ENCODE data around the gene IPCEF1. TPM values are rescaled to one million over a fixed set of nuclear protein-coding genes. Genes with fewer than 3 reads are reported as not detected.
A peak's percentile ranks its signal among the peaks of the same experiment; 100 is the strongest.

Gene IPCEF1
- total RNA-seq, 1 experiment from 2014 or later, result 0.11 TPM

DNA sequence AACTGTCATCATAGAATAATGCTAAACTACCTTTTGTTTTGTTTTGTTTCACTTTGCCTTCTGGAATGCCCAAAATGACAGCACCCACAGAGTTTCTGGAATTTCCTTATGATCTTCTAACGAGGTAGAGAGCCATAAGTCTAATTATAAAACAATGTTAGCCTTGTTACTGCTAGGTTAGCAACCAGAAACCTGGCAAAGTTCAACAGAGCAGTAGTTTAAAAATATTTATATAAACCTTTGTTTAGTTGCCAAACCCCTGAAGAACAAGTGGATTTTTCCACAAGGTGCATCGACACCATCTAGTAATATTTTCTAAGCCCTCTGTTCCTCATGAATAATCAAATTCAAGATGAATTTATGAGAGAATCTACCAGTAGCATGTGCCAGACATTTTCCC lies 27.6 kb upstream of the IPCEF1 start:
- Histone ChIP-seq H3K4me1 (replicated peaks) (peaks cover 19% of the 10 kb centered on the region), H3K36me3 (no peaks in the 10 kb centered on the region), H3K4me3 (no peak overlapping the region), H3K27me3 (replicated peaks) (no peaks in the 10 kb centered on the region), H3K27ac (no peak overlapping the region), H3K9me3 (replicated peaks) (peaks cover 3% of the 10 kb centered on the region)
- DNase-seq (ENCODE audit: low read depth in 1 of 2, low spot score in 2 of 2), result no peak

DNA sequence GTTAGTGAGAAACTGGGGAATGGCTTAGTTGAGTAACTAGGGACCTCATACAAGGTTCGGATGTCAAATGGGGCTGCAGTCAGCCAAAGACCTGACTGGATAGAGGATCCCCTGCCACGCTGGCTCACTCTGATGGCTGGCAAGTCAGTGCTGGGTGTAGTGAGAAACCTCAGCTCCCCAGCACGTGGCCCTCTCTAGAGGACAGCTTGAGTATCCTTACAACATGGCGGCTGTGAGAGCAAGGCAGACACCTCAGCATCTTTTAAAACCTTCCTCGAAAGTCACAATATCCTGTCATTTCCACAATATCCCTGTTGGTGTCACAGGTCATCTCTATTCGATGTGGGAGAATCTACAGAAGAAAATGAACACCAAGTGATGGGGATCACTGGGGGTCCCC lies 26.7 kb upstream of the IPCEF1 start:
- H3K36me3 ChIP-seq, result no peaks in the 10 kb centered on the region
- no peaks in the 10 kb centered on the region for H3K9me3 ChIP-seq (replicated peaks)
- H3K4me3 ChIP-seq, result no peak overlapping the region
- no peak for DNase-seq (ENCODE audit: low read depth in 1 of 2, low spot score in 2 of 2)
- no peaks in the 10 kb centered on the region for H3K27me3 ChIP-seq (replicated peaks)
- no peak overlapping the region for H3K27ac ChIP-seq
- H3K4me1 ChIP-seq (replicated peaks), result peaks cover 19% of the 10 kb centered on the region

DNA sequence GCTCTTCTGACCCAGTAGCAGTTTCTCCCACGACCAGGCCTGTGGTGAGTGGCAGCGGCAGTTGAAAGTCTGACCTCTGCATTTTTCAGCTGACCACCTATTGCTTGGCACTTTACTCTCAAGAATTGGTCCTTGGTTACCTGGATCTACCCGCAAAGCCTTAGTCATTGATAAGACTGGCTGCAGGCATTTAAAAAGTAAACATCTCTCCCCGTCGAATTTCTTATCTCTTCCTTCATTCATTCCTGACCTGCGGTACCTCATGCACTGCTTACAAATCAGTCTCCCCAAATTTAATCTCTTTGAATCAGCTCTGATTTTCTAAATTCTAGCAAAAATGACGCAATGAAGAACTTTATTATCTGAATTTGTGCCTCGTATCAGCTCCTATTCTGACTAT lies 26.1 kb upstream of the IPCEF1 start:
- Histone ChIP-seq H3K36me3 (no peaks in the 10 kb centered on the region), H3K27ac (no peak overlapping the region), H3K27me3 (replicated peaks) (no peaks in the 10 kb centered on the region), H3K9me3 (replicated peaks) (no peaks in the 10 kb centered on the region), H3K4me3 (no peak overlapping the region), H3K4me1 (replicated peaks) (peaks cover 15% of the 10 kb centered on the region)
- no peak for DNase-seq (ENCODE audit: low read depth in 1 of 2, low spot score in 2 of 2)

DNA sequence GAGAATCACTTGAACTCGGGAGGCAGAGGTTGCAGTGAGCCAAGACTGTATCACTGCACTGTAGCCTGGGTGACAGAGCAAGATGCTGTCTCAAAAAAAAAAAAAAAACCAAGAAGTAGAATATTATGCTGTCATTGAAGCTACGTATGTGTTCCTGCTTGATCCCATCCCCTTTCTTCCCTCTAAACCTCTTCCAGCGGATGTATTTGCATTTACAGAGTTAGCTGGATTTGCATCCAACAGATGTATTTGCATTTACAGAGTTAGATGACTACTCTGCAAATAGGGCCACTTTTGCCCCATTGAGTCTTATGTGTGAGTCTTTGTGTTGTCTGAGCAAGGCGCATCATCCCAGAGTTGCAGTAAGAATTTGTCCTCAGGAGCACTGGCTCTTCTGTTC lies 24.9 kb upstream of the IPCEF1 start:
- H3K9me3 ChIP-seq (replicated peaks), result no peaks in the 10 kb centered on the region
- H3K27me3 ChIP-seq (replicated peaks), result no peaks in the 10 kb centered on the region
- peaks cover 4% of the 10 kb centered on the region for H3K4me1 ChIP-seq (replicated peaks)
- no peak overlapping the region for H3K27ac ChIP-seq
- no peak for DNase-seq (ENCODE audit: low read depth in 1 of 2, low spot score in 2 of 2)
- no peak overlapping the region for H3K4me3 ChIP-seq
- no peaks in the 10 kb centered on the region for H3K36me3 ChIP-seq

DNA sequence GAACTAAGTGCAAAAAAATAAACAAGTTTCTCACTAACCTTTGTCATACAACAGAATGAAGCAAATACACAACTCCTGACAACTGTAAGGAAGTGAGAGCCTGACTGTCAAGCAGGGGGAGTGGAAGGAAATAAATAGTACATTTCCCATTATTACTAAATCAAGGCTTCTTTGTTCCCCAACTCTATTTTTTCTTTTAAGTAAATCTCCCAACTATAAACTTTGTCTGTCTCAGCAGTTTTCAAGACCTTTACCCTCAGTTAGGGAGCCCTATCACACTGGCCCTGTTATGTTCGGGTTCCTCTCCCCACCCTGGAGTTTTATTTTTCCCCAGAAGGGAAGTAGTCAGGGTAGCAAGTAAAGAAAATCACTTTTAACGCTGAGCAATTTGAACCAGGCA lies 24.1 kb upstream of the IPCEF1 start:
- Histone ChIP-seq H3K9me3 (replicated peaks) (no peaks in the 10 kb centered on the region), H3K27ac (no peak overlapping the region), H3K27me3 (replicated peaks) (no peaks in the 10 kb centered on the region), H3K4me1 (replicated peaks) (no peaks in the 10 kb centered on the region), H3K36me3 (no peaks in the 10 kb centered on the region), H3K4me3 (no peak overlapping the region)
- no peak for DNase-seq (ENCODE audit: low read depth in 1 of 2, low spot score in 2 of 2)

DNA sequence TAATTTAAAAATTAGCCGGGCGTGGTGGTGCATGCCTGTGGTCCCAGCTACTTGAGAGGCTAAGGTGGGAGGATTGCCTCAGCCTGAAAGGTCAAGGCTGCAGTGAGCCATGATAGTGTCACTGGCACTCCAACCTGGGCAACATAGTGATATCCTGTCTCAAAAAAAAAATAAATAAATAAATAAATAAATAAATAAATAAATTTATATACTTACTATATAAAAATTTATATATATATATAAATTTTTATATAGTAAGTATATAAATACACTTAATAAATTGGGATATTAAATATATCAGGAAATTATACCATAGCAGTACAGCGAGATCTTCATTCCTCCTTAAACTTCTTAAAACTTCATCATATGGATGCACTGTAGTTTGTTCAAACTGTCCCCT lies 23.0 kb upstream of the IPCEF1 start:
- H3K27me3 ChIP-seq (replicated peaks), result no peaks in the 10 kb centered on the region
- DNase-seq (ENCODE audit: low read depth in 1 of 2, low spot score in 2 of 2), result no peak
- H3K36me3 ChIP-seq, result no peaks in the 10 kb centered on the region
- H3K4me3 ChIP-seq, result no peak overlapping the region
- no peaks in the 10 kb centered on the region for H3K9me3 ChIP-seq (replicated peaks)
- H3K27ac ChIP-seq, result no peak overlapping the region
- H3K4me1 ChIP-seq (replicated peaks), result no peaks in the 10 kb centered on the region

DNA sequence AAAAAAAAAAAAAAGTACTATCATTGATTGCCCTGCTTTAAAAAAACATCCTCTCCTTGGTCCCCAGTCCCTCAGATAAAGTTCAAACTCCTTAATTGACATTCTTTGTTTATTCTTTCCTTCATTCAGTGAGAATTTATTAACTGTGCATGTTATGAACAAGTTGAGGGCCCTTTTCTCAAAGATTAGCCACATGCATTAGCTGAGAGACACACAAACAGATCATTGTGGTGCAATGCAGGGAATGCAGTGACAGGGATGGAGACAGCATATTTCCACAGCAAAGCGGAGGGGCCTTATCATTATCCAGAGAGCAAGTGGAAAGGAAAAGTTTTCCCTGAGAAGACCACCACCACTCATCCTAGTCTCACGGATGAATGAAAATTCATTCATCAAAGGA lies 21.9 kb upstream of the IPCEF1 start:
- H3K9me3 ChIP-seq (replicated peaks), result peaks cover 4% of the 10 kb centered on the region
- H3K27me3 ChIP-seq (replicated peaks), result no peaks in the 10 kb centered on the region
- no peak for DNase-seq (ENCODE audit: low read depth in 1 of 2, low spot score in 2 of 2)
- H3K27ac ChIP-seq, result no peak overlapping the region
- no peaks in the 10 kb centered on the region for H3K4me1 ChIP-seq (replicated peaks)
- H3K4me3 ChIP-seq, result no peak overlapping the region
- H3K36me3 ChIP-seq, result no peaks in the 10 kb centered on the region

DNA sequence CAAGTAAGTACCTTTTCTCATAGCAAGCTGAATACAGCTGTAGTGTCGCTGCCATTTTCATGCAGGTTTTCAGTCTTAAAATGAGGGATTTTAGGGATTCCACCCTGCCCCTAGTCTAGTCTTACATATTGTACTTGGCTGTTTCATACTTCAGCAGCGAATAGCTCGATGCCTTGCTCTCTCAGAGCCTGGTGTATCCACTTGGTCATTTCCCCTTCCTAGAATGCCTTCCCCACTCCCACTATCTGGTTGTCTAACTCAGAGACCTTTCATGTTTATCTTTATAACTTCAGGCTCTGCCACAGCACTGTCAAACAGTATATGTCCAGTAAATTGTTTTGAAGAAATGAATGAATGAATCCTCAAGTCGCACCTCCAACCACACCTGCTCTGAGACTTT lies 21.1 kb upstream of the IPCEF1 start:
- Histone ChIP-seq H3K27me3 (replicated peaks) (no peaks in the 10 kb centered on the region), H3K9me3 (replicated peaks) (peaks cover 4% of the 10 kb centered on the region), H3K4me3 (no peak overlapping the region), H3K27ac (no peak overlapping the region), H3K4me1 (replicated peaks) (no peaks in the 10 kb centered on the region), H3K36me3 (no peaks in the 10 kb centered on the region)
- DNase-seq (ENCODE audit: low read depth in 1 of 2, low spot score in 2 of 2), result no peak

DNA sequence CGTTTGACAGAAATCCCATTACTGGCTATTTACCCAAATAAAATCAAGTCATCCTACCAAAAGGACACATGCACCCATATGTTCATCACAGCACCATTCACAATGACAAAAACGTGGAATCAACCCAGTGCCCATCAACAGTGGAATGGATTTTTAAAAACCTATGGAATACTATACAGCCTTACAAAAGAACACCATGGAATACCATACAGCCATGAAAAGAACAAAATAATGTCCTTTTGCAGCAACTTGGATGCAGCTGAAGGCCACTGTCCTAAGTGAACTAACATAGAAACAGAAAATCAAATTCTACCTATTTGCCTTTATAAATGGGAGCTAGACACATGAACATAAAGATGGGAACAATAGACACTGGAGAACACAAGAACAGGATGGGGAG lies 17.4 kb upstream of the IPCEF1 start:
- Histone ChIP-seq H3K36me3 (no peaks in the 10 kb centered on the region), H3K27ac (no peak overlapping the region), H3K4me3 (no peak overlapping the region), H3K27me3 (replicated peaks) (no peaks in the 10 kb centered on the region), H3K9me3 (replicated peaks) (peaks cover 4% of the 10 kb centered on the region), H3K4me1 (replicated peaks) (peaks cover 5% of the 10 kb centered on the region)
- no peak for DNase-seq (ENCODE audit: low read depth in 1 of 2, low spot score in 2 of 2)

DNA sequence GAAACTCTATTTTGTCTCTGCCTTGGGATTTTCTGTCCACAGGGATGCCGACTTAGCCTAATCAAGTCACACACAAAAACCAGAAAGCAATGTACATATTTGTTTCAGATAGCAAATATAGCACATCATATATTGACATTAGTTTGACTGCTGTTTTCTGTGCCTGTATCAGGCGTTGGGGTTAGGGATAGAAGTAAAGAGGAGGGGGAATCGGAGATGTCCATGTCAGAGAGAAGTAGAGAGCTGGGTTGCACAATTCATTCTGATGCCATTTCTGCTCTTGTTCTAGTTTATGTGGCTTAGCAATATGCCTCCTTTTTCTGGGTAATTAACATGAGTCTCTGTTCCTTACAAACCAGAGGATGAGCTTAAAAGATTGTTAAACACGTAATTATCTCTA lies 14.7 kb upstream of the IPCEF1 start:
- H3K27ac ChIP-seq, result no peak overlapping the region
- DNase-seq (ENCODE audit: low read depth in 1 of 2, low spot score in 2 of 2), result no peak
- no peaks in the 10 kb centered on the region for H3K36me3 ChIP-seq
- peaks cover 4% of the 10 kb centered on the region for H3K9me3 ChIP-seq (replicated peaks)
- no peaks in the 10 kb centered on the region for H3K27me3 ChIP-seq (replicated peaks)
- peaks cover 5% of the 10 kb centered on the region for H3K4me1 ChIP-seq (replicated peaks)
- no peak overlapping the region for H3K4me3 ChIP-seq

DNA sequence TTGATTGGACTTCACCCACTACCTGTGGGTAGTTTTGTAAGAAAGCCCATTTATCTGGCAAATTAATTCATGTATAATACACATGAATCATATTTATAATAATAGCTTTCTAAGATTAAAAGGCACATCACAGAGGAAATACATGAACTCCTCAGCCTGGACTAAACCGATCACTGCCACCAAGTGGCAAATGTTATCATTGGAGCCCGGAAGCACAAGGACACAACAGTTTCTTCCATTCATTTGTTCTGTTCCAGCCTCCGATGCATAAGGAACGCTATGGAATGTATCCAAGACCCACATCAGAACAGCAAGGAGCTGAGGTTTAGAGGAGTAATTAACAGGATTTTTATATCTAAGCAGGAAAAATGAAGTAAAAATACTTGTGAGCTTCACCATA lies 13.9 kb upstream of the IPCEF1 start:
- Histone ChIP-seq H3K27ac (no peak overlapping the region), H3K36me3 (no peaks in the 10 kb centered on the region), H3K9me3 (replicated peaks) (peaks cover 4% of the 10 kb centered on the region), H3K4me3 (no peak overlapping the region), H3K27me3 (replicated peaks) (no peaks in the 10 kb centered on the region), H3K4me1 (replicated peaks) (peaks cover 5% of the 10 kb centered on the region)
- peak in 1 of 2 experiments; percentile 34 for DNase-seq (ENCODE audit: low read depth in 1 of 2, low spot score in 2 of 2)

DNA sequence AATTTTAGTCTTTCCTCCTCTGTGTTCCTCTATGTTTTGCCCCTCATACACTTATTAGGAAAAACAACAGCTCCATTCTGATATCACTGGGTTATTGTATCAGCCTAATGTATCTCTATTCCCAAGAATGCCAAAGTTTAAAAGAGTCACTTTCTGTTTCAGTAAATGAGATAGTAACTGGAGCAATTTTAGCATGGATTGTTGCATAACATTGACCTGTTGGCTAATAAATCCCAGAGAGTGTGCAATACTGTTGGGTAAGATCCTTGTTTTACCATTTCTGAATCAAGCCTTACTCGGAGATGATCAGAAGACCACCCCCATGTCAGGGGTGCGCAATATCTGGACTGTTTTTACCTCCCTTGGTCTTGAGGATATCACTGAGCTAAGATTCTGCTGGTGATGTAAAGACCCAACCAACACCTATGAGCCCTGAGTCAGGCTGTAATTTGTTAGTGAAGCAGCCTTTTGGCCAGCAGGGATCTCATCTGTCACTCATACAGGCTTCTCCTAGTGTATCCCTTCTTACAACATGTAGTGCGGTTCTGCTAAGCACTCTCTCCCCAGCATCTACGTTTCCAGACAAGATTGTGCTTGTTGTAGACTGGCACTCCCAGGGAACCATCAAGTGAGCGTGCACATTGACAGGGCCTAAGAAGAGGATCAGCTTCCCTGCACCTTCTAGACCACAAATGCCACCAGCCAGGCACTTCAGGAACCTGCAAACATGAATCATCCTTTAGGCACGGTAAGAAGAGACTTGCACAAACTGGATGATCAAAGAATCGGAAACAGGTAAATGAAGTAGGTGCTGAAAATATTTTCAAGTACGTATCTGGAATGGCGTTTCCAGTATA lies 11.5 kb upstream of the IPCEF1 start:
- Histone ChIP-seq H3K27ac (no peak overlapping the region), H3K27me3 (replicated peaks) (no peaks in the 10 kb centered on the region), H3K4me1 (replicated peaks) (peaks cover 5% of the 10 kb centered on the region), H3K4me3 (no peak overlapping the region), H3K9me3 (replicated peaks) (no peaks in the 10 kb centered on the region), H3K36me3 (no peaks in the 10 kb centered on the region)
- no peak for DNase-seq (ENCODE audit: low read depth in 1 of 2, low spot score in 2 of 2)

DNA sequence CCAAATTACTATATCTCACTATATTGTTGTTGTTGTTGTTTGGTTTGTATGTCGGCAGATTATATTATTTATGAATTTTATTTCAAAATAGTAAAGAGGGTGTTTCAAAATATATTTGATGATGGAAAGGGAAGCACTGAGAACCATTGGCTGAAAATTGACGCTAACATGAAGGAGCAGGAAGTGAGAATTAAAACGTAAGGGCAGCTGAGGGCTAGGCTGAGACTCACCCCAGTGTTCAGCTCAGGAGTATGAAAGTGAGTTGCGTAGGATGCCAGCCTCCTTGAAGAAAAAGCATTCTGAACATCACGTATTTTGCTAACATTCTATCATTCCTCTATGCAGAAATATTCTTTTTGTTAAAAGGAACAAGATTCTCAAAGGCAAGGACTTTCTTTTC lies 10.7 kb upstream of the IPCEF1 start:
- H3K27me3 ChIP-seq (replicated peaks), result no peaks in the 10 kb centered on the region
- H3K27ac ChIP-seq, result no peak overlapping the region
- no peak for DNase-seq (ENCODE audit: low read depth in 1 of 2, low spot score in 2 of 2)
- H3K4me1 ChIP-seq (replicated peaks), result peaks cover 5% of the 10 kb centered on the region
- H3K36me3 ChIP-seq, result no peaks in the 10 kb centered on the region
- no peaks in the 10 kb centered on the region for H3K9me3 ChIP-seq (replicated peaks)
- no peak overlapping the region for H3K4me3 ChIP-seq

DNA sequence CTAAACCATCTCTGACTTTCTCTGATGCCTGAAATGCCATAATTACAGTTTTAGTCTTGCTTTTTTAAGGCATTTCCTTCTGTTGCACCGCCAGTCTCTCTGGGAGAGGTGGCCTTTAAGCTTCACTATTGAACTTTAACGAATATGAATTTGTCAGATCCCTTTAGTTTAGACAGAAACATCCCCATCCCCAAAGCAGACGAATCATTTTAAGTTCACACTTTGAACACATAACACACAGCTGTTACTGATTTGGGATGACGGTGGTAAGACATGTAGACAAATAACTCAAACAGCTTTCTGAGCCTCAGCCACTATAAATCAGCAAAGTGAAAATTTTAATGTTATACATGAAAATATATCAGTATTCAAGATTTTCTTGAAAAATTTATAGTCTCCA lies 7.2 kb upstream of the IPCEF1 start:
- no peak overlapping the region for H3K4me3 ChIP-seq
- H3K4me1 ChIP-seq (replicated peaks), result no peaks in the 10 kb centered on the region; the same call in 1 of the 2 replicates
- no peaks in the 10 kb centered on the region for H3K27me3 ChIP-seq (replicated peaks)
- DNase-seq (ENCODE audit: low read depth in 1 of 2, low spot score in 2 of 2), result no peak
- no peaks in the 10 kb centered on the region for H3K9me3 ChIP-seq (replicated peaks)
- H3K27ac ChIP-seq, result no peak overlapping the region
- no peaks in the 10 kb centered on the region for H3K36me3 ChIP-seq

DNA sequence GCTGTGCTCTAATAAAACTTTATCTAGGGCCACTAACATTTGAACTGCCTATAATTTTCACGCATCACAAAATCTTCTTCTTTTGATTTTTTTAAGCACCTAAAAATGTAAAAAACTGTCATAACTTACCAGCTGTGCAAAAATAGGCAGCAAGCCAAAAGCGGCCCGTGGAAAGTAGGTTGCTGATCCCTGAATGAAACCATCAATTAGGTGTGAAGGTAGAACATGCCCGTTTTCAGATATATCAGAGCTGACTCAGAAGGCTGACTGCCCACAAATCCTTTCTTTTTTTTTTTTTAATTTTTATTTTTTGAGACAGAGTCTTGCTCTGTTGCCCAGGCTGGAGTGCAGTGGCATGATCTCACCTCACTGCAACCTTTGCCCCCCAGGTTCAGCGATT lies 4.9 kb upstream of the IPCEF1 start:
- Histone ChIP-seq H3K27ac (no peak overlapping the region), H3K27me3 (replicated peaks) (no peaks in the 10 kb centered on the region), H3K4me3 (no peak overlapping the region), H3K9me3 (replicated peaks) (no peaks in the 10 kb centered on the region), H3K36me3 (no peaks in the 10 kb centered on the region), H3K4me1 (replicated peaks) (peaks cover 9% of the 10 kb centered on the region)
- no peak for DNase-seq (ENCODE audit: low read depth in 1 of 2, low spot score in 2 of 2)

All from SJSA1 (cell line).